Breast epithelium (tissue), 3 donors: ENCODE results near the gene CALU.

Source experiments
- CTCF ChIP-seq, 3 donors: fragments of 450-650 bp; IDR thresholded peaks; one replicate each; pipeline ENCODE4 v1.5.1; 2016 to 2017; ENCODE audit warnings: antibody characterized with exemption in 3 of 3, mild to moderate bottlenecking in 3 of 3, moderate library complexity in 3 of 3
- POLR2AphosphoS5 ChIP-seq, 3 donors: sonication (generic); formaldehyde crosslinking; IDR thresholded peaks; one replicate each; pipeline ENCODE4 v1.6.1; 2017; ENCODE audit warnings: antibody characterized with exemption in 3 of 3

- TF ChIP-seq CTCF (IDR thresholded peaks at IDR 0.05), result no peak
- TF ChIP-seq POLR2AphosphoS5 (IDR thresholded peaks at IDR 0.05), result no peak
These were observed 33.2 kb upstream of the CALU start for GRCh38 chr7:128705891-128706333.
